Stimulated activated naive B cell treated with anti-CD40 and anti-IgM and Interleukin-4, amounts not matched to agents 10 μg/mL and 1 μg/mL and 100 μg/mL, for 72 hours (primary cell): ENCODE data around the gene CGN.

Source experiments
- ATAC-seq, 2 donors: fragments of 150-1000 bp; cut with Tn5 transposase; replicated peaks; 2 replicates each; pipeline ENCODE4 v1.10.0; 2021; ENCODE audit warnings: moderate library complexity in 1 of 2
- DNase-seq: peaks from one replicate; pipeline ENCODE4 v3.0.0; 2021
- H3K27ac Mint-ChIP-seq: one replicate; pipeline ENCODE4 v1.8.0; 2022; ENCODE audit warnings: mild to moderate bottlenecking, mixed read lengths
- H3K27me3 Mint-ChIP-seq, 2 donors: one replicate each; pipeline ENCODE4 v1.8.0; 2022; ENCODE audit warnings: mixed read lengths in 2 of 2
- H3K36me3 Mint-ChIP-seq, 2 donors: one replicate each; pipeline ENCODE4 v1.8.0; 2022; ENCODE audit warnings: mixed read lengths in 2 of 2, mild to moderate bottlenecking in 1 of 2
- H3K4me1 Mint-ChIP-seq, 2 donors: one replicate each; pipeline ENCODE4 v1.8.0; 2022; ENCODE audit warnings: mixed read lengths in 2 of 2, mild to moderate bottlenecking in 1 of 2
- H3K4me3 Mint-ChIP-seq, 2 donors: one replicate each; pipeline ENCODE4 v1.8.0; 2022; ENCODE audit warnings: mild to moderate bottlenecking in 2 of 2, mixed read lengths in 2 of 2, moderate library complexity in 1 of 2
- H3K9me3 Mint-ChIP-seq, 2 donors: one replicate each; pipeline ENCODE4 v1.8.0; 2022; ENCODE audit warnings: mixed read lengths in 2 of 2, mild to moderate bottlenecking in 1 of 2

Gene CGN

GRCh38 chr1:151524736-151525135 lies 13.5 kb downstream of the CGN start:
- H3K27ac Mint-ChIP-seq = peak overlapping the region; percentile 20
- H3K27me3 Mint-ChIP-seq = peaks cover 7 to 18% of the 10 kb centered on the region in 2 donors
- no peak overlapping the region for H3K4me3 Mint-ChIP-seq
- peaks cover 11 to 12% of the 10 kb centered on the region in 2 donors for H3K4me1 Mint-ChIP-seq
- peaks cover 3 to 6% of the 10 kb centered on the region in 2 donors for H3K36me3 Mint-ChIP-seq
- no peak for DNase-seq
- ATAC-seq = peak in 1 of 2 donors; percentile 50
- no peaks in the 10 kb centered on the region for H3K9me3 Mint-ChIP-seq

- H3K36me3 Mint-ChIP-seq = peaks cover 3 to 6% of the 10 kb centered on the region in 2 donors
- no peak overlapping the region for H3K4me3 Mint-ChIP-seq
- no peak for ATAC-seq
- no peak for DNase-seq
- H3K4me1 Mint-ChIP-seq = peaks cover 11 to 12% of the 10 kb centered on the region in 2 donors
- H3K27me3 Mint-ChIP-seq = peaks cover 7 to 18% of the 10 kb centered on the region in 2 donors
- no peaks in the 10 kb centered on the region for H3K9me3 Mint-ChIP-seq
- H3K27ac Mint-ChIP-seq = no peak overlapping the region
These were observed 15.7 kb downstream of the CGN start for GRCh38 chr1:151526735-151527525.

GRCh38 chr1:151529211-151529702 lies 18.1 kb downstream of the CGN start:
- H3K27me3 Mint-ChIP-seq = peaks cover 7 to 18% of the 10 kb centered on the region in 2 donors
- no peak overlapping the region for H3K27ac Mint-ChIP-seq
- no peak for DNase-seq
- no peak for ATAC-seq
- H3K4me3 Mint-ChIP-seq = no peak overlapping the region
- H3K36me3 Mint-ChIP-seq = peaks cover 3 to 6% of the 10 kb centered on the region in 2 donors
- H3K9me3 Mint-ChIP-seq = no peaks in the 10 kb centered on the region
- H3K4me1 Mint-ChIP-seq = peaks cover 11 to 12% of the 10 kb centered on the region in 2 donors

- Mint-ChIP-seq H3K27me3 (peaks cover 7 to 14% of the 10 kb centered on the region in 2 donors), H3K36me3 (peaks cover 0 to 1% of the 10 kb centered on the region in 2 donors), H3K9me3 (no peaks in the 10 kb centered on the region), H3K4me3 (no peak overlapping the region), H3K4me1 (peaks cover 8 to 9% of the 10 kb centered on the region in 2 donors), H3K27ac (no peak overlapping the region)
- no peak for ATAC-seq
- DNase-seq = no peak
These were observed 18.6 kb downstream of the CGN start for GRCh38 chr1:151529781-151530180.

- Mint-ChIP-seq H3K4me1 (peaks cover 1 to 4% of the 10 kb centered on the region in 2 donors), H3K36me3 (no peaks in the 10 kb centered on the region), H3K4me3 (no peak overlapping the region), H3K27me3 (peaks cover 5 to 7% of the 10 kb centered on the region in 2 donors), H3K27ac (no peak overlapping the region), H3K9me3 (no peaks in the 10 kb centered on the region)
- ATAC-seq = no peak
- DNase-seq = no peak
These were observed 19.3 kb downstream of the CGN start for GRCh38 chr1:151530461-151530860.

- no peak overlapping the region for H3K4me3 Mint-ChIP-seq
- H3K36me3 Mint-ChIP-seq = no peaks in the 10 kb centered on the region
- ATAC-seq (no peak), DNase-seq (no peak)
- peaks cover 0 to 2% of the 10 kb centered on the region in 2 donors for H3K4me1 Mint-ChIP-seq
- H3K27me3 Mint-ChIP-seq = no peaks in the 10 kb centered on the region
- H3K9me3 Mint-ChIP-seq = no peaks in the 10 kb centered on the region
- H3K27ac Mint-ChIP-seq = no peak overlapping the region
These were observed 22.7 kb downstream of the CGN start for GRCh38 chr1:151533870-151534269.

GRCh38 chr1:151534662-151535278 lies 23.6 kb downstream of the CGN start:
- DNase-seq (peak; percentile 60), ATAC-seq (peak; percentile 80 to 84)
- Mint-ChIP-seq H3K36me3 (no peaks in the 10 kb centered on the region), H3K4me3 (no peak overlapping the region), H3K27me3 (no peaks in the 10 kb centered on the region), H3K9me3 (no peaks in the 10 kb centered on the region), H3K4me1 (peaks cover 3 to 4% of the 10 kb centered on the region in 2 donors), H3K27ac (no peak overlapping the region)

- ATAC-seq (no peak), DNase-seq (no peak)
- Mint-ChIP-seq H3K36me3 (no peaks in the 10 kb centered on the region), H3K27me3 (no peaks in the 10 kb centered on the region), H3K4me3 (no peak overlapping the region), H3K4me1 (peaks cover 5 to 11% of the 10 kb centered on the region in 2 donors), H3K27ac (no peak overlapping the region), H3K9me3 (no peaks in the 10 kb centered on the region)
These were observed 24.4 kb downstream of the CGN start for GRCh38 chr1:151535326-151536271.

GRCh38 chr1:151536499-151536898 lies 25.3 kb downstream of the CGN start:
- Mint-ChIP-seq H3K4me3 (no peak overlapping the region), H3K27ac (no peak overlapping the region), H3K4me1 (peaks cover 13 to 20% of the 10 kb centered on the region in 2 donors), H3K36me3 (no peaks in the 10 kb centered on the region), H3K9me3 (no peaks in the 10 kb centered on the region), H3K27me3 (peaks cover 3 to 9% of the 10 kb centered on the region in 2 donors)
- ATAC-seq (no peak), DNase-seq (no peak)

GRCh38 chr1:151537112-151537511 lies 25.9 kb downstream of the CGN start:
- ATAC-seq = no peak
- H3K9me3 Mint-ChIP-seq = no peaks in the 10 kb centered on the region
- no peak overlapping the region for H3K4me3 Mint-ChIP-seq
- peaks cover 6 to 15% of the 10 kb centered on the region in 2 donors for H3K27me3 Mint-ChIP-seq
- H3K36me3 Mint-ChIP-seq = no peaks in the 10 kb centered on the region
- peaks cover 15 to 24% of the 10 kb centered on the region in 2 donors for H3K4me1 Mint-ChIP-seq
- H3K27ac Mint-ChIP-seq = no peak overlapping the region
- no peak for DNase-seq

- H3K4me1 Mint-ChIP-seq = peaks cover 15 to 24% of the 10 kb centered on the region in 2 donors
- ATAC-seq (peak; percentile 53 to 55), DNase-seq (peak; percentile 21)
- no peak overlapping the region for H3K27ac Mint-ChIP-seq
- no peaks in the 10 kb centered on the region for H3K9me3 Mint-ChIP-seq
- H3K27me3 Mint-ChIP-seq = peaks cover 10 to 24% of the 10 kb centered on the region in 2 donors
- no peaks in the 10 kb centered on the region for H3K36me3 Mint-ChIP-seq
- peak overlapping the region; percentile 92 to 95 for H3K4me3 Mint-ChIP-seq
These were observed 28.3 kb downstream of the CGN start for GRCh38 chr1:151539321-151540020.

- Mint-ChIP-seq H3K27ac (peak within 1 kb of the TSS; percentile 90), H3K4me1 (peaks cover 13 to 24% of the 10 kb centered on the region in 2 donors), H3K36me3 (no peaks in the 10 kb centered on the region), H3K27me3 (peaks cover 10 to 24% of the 10 kb centered on the region in 2 donors), H3K9me3 (no peaks in the 10 kb centered on the region), H3K4me3 (peak within 1 kb of the TSS; percentile 92 to 95)
- ATAC-seq = peak; percentile 98 to 99
- DNase-seq = peak; percentile 86
These were observed 29.1 kb downstream of the CGN start, which contains the start of gene TUFT1 for GRCh38 chr1:151540021-151540981. TSS of gene TUFT1 (plus strand) at chr1:151540309. CDS start at chr1:151540367, 58 bp downstream.
